IPS-NIHi11 (cell line): Measurements from ENCODE around the gene PHLDB3.
"Not testable (repeated sequence)": the region's sequence is repeated elsewhere in the genome, so short reads cannot be mapped to it uniquely, and the experiment has no call there.

Source experiments
- DNase-seq: peaks from one replicate; pipeline ENCODE4 v3.0.0; 2012; ENCODE audit warnings: mixed read lengths, low spot score

PHLDB3 gene

DNA sequence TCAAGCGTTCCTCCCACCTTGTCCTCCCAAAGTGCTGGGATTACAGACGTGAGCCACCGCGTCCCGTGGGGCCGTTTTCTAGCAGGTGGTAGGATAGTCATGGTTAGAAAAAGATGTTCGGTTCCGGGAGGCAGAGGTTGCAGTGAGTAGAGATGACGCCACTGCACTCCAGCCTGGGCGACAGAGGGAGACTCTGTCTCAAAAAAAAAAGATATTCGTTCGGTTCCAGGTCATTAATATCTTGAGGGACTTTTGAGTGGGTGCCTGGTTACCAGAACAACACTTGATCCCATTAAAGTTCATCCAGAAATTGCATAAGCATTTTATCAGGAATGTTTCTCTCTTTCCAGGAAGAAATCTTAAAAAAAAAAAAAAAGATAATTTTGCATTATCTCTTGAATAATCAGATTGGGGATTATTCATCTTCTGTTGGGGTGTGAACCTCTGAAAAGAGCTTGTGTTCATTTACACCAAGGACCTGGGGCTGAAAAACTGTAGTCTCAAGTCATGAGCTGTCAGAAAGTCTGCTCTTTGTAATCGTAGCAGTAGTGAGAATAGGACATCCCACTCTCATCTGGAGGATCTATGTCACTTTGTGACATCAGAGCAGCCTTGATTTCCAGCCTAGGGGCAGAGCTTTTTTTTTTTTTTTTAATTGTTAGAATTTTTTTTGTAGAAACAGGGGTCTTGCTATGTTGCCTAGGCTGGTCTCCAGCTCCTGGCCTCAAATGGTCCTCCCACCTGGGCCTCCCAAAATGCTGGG is 23.5 kb upstream of the PHLDB3 start:
- no peak for DNase-seq

DNA sequence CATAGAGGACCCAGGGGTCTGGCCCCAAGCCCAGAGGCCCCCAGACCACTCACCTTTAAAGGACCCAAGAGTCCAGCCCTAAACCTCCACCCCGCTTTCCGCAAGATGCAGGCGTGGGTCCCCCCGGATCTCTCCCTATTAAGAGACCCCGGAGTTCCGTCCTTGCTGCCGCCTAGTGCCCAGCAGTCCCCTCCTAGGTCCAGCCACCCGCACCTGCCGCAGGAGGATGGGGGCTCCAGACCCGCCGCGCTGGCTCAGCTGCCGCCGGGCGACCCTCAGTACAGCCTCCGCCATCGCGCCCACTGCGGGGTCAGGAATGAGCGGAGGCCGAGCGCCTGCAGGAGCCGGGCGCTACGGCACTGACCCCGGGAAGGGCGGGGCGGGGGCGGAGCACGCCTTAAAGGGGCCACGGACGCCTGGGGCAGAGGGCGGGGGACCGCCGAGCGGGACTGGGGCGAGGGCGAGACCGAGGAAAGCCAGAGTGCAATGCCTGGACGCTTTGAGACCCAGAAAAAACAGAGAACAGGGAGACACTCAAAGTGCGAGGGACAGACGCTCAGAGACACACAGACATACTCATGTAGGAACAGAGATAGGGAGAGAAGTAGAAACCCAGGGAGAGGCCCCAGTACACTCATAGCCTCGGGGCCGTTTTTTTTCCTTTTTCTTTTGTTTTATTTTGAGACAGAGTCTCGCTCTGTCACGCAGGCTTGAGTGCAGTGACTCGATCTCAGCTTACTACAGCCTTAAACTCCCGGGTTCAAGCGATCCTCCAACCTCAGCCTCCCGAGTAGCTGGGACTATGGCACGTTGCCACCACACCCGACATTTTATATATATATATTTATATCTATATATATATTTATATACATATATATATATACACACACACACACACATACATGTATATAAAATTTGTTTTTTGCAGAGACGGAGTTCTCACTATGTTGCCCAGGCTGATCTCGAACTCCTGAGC is 22.6 kb upstream of the PHLDB3 start, which contains the start of gene ETHE1:
ETHE1 (minus strand) TSS at position 318 of the 976 bp plus-strand sequence; CDS start at position 294, 24 bp downstream.
- DNase-seq = peak; percentile 89

DNA sequence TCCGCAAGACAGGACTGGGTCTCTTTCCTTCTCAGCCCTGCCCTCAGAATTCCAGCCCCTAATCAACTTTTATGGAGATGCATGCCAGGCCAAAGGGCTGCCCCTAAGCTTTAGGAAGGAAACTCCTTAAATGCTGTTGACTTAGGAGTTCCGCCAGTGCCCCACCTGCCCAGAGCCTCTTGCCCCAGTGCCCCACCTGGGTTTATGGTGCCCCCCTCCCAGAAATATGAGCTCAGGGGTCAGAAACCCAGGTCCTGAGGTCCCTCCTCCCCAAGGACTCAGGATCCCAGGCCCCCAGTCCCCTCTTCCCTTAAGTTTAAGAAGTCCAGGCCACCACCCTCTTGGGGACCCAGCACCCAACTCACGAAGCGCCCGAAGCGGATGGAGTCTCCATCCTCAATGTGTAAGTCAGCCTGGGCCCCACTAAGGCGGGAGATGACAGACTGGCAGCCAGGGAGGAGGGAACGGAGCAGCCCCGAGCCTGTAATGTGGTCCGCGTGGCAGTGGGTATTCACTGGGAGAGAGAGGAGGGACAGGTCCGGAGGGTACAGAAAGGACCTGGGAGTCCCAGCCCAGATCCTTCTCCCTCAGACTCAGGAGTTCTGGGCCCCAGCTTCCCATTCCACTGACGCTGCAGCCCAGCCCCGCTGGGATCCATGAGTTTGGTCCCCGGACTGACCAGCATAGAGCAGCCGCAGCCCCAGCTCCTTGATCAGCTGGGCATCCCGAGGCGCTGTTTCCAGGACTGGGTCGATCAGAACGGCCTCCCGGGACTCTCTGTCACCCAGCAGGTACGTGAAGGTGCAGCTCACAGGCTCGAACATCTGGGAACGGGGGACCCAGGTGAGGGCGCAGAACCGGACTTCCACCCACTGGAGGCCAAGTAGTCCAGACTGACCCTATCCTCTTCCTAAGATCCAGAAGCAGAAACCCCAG is 21.6 kb upstream of the PHLDB3 start:
- DNase-seq = no peak

DNA sequence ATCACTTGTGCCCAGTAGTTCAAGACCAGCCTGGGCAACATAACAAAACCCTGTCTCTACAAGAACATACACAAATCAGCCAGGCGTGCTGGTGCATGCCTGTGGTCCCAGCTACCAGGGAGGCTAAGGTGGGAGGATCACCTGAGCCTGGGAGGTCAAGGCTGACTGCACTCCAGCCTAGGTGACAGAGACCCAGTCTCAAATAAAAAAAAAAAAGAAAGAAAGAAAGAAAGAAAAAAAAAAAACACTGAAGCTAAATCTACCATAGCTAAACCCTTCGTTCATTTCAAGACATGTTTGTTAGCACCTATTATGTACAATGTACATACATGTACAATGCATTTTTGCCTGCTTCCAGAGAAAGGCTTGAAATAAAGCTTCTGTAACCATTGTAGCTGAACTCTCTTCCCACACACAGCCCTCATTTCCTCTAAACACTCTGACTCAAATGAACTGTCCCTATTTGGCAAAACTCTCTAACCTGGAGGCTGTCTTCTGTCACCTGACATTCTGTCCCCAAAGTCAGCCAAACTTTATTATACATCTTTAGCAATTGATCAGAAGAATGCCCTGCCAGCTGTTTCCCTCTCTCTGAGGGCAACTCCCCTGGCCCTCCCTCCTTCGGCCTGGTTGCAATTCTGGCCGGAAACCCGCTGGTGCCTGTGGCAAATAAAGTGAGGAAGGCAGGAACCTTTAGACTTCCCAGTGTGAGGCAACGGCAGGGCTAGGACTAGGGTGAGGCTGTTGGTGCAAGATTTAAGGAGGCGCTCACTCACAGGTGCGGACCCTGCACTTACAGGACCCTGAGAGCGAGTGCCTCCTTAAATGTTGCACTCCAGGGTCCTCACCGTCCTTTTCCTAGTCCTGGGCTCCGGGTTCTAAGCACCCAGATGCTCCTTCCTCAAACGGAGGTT is 20.6 kb upstream of the PHLDB3 start:
- DNase-seq = peak; percentile 47

DNA sequence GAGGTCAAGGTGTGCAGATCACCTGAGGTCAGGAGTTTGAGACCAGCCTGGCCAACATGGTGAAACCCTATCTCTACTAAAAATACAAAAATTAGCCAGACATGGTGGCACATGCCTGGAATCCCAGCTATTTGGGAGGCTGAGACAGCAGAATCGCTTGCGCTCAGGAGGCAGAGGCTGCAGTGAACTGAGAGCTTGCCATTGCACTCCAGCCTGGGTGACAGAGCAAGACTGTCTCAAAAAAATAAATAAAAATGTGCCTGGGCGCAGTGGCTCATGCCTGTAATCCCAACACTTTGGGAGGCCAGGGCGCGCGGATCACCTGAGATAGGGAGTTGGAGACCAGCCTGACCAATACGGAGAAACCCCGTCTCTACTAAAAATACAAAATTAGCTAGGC is 19.1 kb upstream of the PHLDB3 start:
- not testable (repeated sequence) for DNase-seq

DNA sequence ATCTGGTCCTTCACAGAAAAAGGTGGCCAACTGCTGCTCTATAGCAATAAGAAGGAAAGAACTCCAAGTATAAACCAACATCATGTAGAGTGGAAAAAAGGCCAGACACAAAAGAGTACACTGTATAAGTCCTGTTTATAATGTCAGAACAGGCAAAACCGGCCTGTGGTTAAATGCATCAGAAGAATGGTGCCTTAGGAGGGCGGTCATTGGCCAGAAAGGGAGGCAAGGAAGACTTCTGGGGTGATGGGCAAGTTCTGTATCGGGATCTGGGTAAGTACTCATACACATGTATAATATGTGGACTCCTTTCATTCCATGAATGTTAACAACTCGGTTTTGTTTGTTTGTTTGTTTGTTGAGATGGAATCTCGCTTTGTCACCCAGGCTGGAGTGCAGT is 18.4 kb upstream of the PHLDB3 start:
- DNase-seq = no peak

DNA sequence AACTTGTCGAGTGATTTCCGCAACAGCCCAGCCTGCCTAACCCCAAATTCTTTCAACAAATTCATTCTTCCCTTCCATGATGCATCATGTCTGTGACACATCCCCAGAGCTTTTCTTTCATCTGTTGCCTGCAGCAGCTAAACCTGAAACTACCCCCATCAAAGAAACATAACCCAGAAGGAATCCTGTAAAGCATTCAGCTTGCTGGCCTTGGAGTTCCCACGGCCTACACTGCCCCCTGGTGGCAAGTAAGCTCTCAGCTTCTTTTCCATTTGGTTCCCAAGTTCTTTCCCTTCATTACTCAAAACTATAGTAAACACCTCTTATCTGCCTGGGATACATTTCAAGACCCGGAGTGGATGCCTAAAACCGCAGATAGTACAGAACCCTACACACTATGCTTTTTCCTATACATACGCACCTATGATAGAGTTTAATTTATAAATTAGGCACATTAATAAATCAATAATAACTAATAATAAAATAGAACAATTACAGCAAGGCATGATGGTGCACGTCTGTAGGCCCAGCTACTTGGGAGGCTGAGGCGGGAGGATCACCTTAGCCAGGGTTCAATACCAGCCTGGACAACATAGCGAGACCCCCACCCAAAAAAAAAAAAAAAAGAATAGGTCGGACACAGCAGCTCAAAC is 15.0 kb upstream of the PHLDB3 start:
- DNase-seq = peak; percentile 78

DNA sequence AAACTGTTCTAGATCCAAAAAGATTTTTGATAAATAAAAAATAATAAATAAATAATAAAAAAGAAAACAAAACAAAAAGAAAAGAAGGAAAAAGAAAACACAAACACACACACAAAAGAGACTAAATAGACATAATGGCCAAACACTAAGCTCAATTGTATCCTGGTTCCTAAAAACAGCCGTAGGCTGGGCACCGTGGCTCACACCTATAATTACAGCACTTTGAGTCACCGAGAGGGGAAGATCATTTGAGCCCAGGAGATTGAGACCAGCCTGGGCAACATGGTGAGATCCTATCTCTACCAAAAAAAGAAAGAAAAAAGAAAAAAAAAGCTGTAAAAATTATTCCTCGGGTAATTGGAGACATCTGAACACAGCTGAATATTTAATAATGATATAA is 13.5 kb upstream of the PHLDB3 start:
- no peak for DNase-seq

DNA sequence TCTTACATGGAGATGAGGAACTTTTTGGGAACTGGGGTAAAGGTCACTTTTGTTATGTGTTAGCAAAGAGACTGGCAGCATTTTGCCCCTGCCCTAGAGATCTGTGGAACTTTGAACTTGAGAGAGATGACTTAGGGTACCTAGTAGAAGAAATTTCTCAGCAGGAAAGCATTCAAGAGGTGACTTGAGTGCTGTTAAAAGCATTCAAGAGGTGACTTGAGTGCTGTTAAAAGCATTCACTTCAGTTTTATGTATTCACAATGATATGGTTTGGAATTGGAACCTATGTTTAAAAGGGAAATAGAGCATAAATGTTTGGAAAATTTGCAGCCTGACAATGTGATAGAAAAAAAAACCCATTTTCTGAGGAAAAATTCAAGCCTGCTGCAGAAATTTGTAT is 7.9 kb upstream of the PHLDB3 start:
- not testable (repeated sequence) for DNase-seq

DNA sequence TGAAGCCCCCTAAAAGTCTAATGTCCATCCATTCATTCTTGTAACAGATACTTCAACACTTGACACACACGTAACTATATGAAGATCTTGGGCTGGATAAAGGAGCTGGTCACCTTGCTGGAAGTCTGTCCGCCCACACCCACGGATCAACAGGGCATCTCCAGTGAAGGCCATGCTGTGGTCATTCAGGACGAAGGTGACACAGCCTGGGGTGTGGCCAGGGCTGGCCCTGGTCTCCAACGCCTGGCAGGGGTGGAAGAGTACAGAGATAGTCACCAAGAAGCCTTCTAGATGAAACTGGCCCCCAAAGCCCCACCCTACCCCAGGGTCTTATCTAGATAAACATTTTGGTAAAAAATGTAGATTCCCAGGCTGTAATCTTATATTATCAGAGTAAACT is 6.8 kb upstream of the PHLDB3 start:
- no peak for DNase-seq

DNA sequence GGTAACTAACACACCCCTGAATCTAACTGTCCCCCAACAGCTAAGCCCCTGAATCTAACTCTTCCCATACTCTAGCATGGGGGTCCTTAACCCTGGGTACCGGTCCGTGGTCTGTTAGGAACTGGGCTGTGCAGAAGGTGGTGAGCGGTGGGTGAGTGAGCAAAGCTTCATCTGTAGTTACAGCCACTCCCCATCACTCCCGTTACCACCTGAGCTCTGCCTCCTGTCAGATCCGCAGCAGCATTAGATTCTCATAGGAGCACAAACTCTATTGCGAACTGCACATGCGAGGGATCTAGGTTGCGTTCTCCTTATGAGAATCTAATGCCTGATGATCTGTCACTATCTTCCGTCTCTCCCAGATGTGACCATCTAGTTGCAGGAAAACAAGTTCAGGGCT is 6.2 kb upstream of the PHLDB3 start:
- no peak for DNase-seq

DNA sequence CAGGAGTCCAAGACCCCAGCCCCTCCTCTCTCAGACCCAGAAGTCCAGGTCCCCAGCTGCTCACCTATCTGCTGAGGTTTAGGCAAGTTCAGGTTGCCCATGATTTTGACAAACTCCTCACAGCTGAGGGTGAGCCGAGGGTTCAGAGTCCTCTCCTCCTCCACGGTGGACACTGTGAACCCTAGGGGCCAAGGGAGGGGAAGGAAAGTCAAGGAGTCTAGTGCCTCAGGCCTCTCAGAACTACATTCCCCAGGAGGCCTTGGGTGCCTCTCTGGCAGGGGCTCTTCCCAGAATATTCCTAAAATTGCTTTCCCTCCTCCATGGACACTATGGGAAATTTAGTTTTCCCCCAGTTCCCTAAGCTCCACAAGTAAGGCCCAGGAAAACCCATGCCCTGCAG is 3.3 kb upstream of the PHLDB3 start:
- no peak for DNase-seq

DNA sequence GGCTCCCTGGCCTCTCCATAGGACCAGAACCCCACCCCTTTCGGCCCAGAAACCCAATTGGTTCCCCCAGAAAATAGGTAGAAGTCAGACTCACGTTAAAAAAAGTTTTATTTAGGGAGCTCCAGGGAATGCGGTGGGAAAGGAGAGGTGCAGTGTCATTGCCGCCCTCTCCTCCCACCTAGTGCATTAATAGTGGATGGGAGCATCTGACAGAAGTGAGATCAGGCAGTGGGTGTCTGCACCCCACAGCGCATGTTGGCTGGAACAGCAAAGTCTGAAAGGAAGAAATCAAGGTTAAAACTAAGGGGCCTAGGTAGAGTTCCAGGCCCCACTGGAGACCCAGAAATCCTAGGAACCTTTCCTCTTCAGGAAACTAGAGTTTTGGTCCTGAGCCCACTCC is 2.1 kb upstream of the PHLDB3 start:
- DNase-seq = no peak

DNA sequence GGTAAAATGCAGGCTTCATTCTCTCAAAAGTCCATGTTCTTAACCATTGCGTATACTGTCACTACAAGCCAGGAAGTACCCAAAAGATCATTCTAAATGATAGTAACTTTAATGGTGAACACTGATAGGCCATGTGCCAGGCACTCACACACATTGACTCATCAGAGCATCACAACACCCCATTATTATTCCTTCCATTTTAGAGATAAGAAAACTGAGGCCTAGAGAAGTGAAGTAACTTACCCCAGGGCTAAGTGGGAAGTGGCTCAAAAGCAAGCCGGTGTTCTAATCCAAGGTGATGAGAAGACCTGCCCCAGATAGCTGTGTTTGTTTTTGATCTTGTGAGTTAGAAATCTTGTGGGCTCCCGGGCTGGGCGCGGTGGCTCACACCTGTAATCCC is 1.4 kb upstream of the PHLDB3 start:
- DNase-seq = no peak

DNA sequence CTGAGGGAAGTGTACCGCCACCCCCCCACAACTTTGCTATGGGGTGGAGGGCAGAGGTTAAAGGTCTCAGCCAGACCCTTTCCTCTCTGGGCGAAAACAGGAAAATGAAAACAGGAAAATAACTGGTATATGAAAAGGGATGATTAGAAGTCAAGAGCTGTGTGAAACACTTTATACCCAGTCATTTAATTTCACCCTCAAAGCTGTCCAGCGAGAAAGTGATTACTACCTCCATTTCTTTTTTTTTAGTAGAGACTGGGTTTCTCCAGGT is 575 bp upstream of the PHLDB3 start:
- DNase-seq = no peak

DNA sequence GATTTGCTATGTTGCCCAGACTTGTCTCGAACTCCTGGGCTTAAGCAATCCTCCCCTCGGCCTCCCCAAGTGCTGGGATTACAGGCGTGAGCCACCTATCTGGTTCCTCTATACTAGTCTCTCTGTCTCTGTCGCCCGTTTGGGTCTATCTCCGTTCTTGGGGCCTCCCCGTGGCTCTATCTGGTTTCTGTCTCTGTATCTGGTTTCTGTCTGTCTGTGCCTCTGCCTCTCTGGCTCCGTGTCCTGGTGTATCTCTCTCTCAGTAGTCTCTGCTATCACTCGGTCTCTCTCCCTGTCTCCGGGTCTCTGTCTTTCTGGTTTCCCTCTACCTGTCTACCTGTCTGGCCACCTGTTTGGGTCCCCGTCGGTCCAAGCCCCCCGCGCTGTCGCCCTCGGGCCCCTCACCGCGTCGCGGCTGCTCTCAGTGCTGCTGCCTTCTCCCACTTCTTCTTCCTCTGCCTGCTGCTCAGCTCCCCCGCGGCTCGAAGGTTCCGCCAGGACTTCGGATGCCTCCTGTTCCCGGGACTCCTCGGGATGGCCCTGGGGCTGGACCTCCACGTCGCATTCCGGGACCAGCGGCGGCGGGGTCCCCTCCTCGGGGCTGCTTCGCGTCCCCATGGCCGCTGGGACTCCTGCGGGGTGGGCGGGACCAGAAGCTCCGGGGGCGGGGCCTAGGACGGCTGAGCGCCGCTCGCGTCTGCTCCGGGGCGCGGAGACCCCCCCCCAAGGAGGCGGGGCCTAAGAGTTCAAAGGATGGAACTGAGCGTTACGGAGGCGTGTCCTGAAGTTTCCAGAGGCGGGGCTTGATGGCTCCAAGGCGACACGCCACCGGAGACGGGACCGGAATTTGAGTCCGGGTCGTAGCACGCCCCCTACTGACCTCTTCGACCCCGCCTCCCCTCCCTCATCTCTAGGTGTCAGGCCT is 783 bp downstream of the PHLDB3 start:
- peak; percentile 97 for DNase-seq

DNA sequence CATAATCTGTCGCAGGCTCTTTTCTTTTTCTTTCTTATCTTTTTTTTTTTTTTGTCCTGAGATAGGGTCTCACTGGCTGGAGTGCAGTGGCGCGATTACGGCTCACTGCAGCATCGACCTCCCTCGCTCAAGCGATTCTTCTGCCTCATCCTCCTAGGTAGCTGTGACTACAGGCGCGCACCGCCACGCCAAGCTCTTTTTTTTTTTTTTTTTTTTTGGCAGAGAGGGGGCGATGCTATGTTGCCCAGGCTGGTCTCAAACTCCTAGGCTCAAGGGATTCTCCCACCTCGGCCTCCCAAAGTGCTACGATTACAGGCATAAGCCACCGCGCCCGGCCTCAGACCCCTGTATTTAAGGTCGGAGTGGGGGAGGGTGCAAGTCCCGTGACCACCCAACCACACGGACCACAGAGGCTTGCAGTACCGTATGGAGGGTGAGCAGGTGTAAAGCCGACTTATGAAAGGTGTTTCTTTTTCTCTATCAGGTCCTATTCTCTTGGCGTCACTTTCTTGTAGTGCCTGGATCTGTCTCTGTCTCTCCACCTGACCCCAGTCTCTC is 2.0 kb downstream of the PHLDB3 start:
- no peak for DNase-seq

DNA sequence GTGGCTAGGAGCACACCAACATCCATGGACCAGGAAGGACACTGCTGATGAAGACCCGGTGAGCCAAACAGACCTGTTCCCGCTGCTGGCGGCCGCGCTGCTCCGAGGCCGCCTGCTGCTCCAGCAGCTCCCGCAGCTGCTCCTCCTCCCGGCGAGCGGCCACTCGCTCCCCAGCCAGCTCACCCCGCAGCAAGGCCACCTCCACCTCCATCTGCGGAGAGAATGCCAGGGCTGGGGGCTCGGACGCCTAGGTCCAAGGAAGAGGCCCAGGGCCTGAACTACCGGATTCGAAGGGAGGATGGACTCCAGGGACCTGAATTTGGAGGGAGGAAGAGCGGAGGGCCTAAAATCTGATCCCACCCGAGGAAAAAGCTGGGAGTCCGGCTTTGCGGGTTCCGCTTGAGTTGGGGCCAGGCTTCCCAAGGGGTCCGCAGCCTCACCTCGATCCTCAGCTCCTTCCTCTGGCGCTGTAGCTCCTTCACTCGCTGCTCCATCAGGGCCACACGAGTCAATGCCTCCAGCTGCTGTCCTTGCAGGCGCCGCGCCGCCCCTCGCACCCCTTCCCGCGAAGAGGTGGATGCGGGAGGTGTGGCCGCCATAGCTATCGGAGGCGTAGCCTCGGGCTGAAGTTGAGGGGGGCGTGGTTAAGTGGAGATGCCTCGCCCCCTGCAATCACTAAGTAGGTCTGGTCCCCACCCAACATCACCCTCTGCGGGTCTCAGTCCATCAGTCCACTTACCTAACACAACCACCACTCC is 2.7 kb downstream of the PHLDB3 start:
- peak; percentile 77 for DNase-seq
